HUES64 (cell line): Measurements from ENCODE around the gene SEMA3E.

Experiments used
- H3K27ac ChIP-seq: 2 replicates; pipeline ENCODE4 v1.7.0; 2013; ENCODE audit warnings: low read depth, low read length, inconsistent platforms
- H3K27me3 ChIP-seq: 2 replicates; pipeline ENCODE4 v1.6.1; 2013; ENCODE audit warnings: mild to moderate bottlenecking, low read length; ENCODE audit not compliant: insufficient read depth
- H3K36me3 ChIP-seq: 2 replicates; pipeline ENCODE4 v1.6.1; 2013; ENCODE audit warnings: mild to moderate bottlenecking, low read length; ENCODE audit not compliant: insufficient read depth
- H3K4me1 ChIP-seq: 2 replicates; pipeline ENCODE4 v1.6.1; 2013; ENCODE audit warnings: mild to moderate bottlenecking, low read length, moderate library complexity; ENCODE audit not compliant: insufficient read depth
- H3K4me3 ChIP-seq: 2 replicates; pipeline ENCODE4 v1.5.1; 2013; ENCODE audit warnings: mild to moderate bottlenecking, low read length, moderate library complexity
- H3K9ac ChIP-seq: 2 replicates; pipeline ENCODE4 v1.6.1; 2013; ENCODE audit warnings: mild to moderate bottlenecking, low read depth, low read length
- H3K9me3 ChIP-seq: 2 replicates; pipeline ENCODE4 v1.6.1; 2013; ENCODE audit warnings: low read depth, low read length; ENCODE audit not compliant: insufficient read depth
- WGBS: fragments of 150-250, 120-280 bp; methylation state at CpG from one replicate; pipeline ENCODE4 v1.1.7; 2013; ENCODE audit warnings: missing lambda C conversion rate; 5-methylcytosine and 5-hydroxymethylcytosine counted together

SEMA3E gene

GRCh38 chr7:83640731-83641537 lies 8.0 kb downstream of the SEMA3E start:
- Histone ChIP-seq H3K4me1 (peaks cover 25% of the 10 kb centered on the region), H3K9me3 (no peaks in the 10 kb centered on the region)
- 71% methylated on average over 1 of the region's 1 CpG for WGBS

GRCh38 chr7:83640240-83640639 lies 8.7 kb downstream of the SEMA3E start:
- H3K36me3 ChIP-seq: no peaks in the 10 kb centered on the region
- 75% methylated on average over 1 of the region's 1 CpG for WGBS
- no peak overlapping the region for H3K9ac ChIP-seq

More at GRCh38 chr7:83640731-83641537, 8.0 kb downstream of the SEMA3E start:
- H3K36me3 ChIP-seq: no peaks in the 10 kb centered on the region
- H3K27me3 ChIP-seq: no peaks in the 10 kb centered on the region
- no peak overlapping the region for H3K4me3 ChIP-seq
- H3K27ac ChIP-seq: no peak overlapping the region
- no peak overlapping the region for H3K9ac ChIP-seq

GRCh38 chr7:83633516-83633915 lies 15.4 kb downstream of the SEMA3E start:
- Histone ChIP-seq H3K27ac (no peak overlapping the region), H3K4me1 (peaks cover 5% of the 10 kb centered on the region), H3K9me3 (no peaks in the 10 kb centered on the region), H3K27me3 (no peaks in the 10 kb centered on the region), H3K9ac (no peak overlapping the region), H3K4me3 (no peak overlapping the region), H3K36me3 (no peaks in the 10 kb centered on the region)
- 88% methylated on average over 2 of the region's 2 CpGs for WGBS

More at GRCh38 chr7:83640240-83640639, 8.7 kb downstream of the SEMA3E start:
- H3K27ac ChIP-seq: no peak overlapping the region
- H3K9me3 ChIP-seq: no peaks in the 10 kb centered on the region
- peaks cover 18% of the 10 kb centered on the region for H3K4me1 ChIP-seq
- no peak overlapping the region for H3K4me3 ChIP-seq
- H3K27me3 ChIP-seq: no peaks in the 10 kb centered on the region

GRCh38 chr7:83629117-83629880 lies 19.6 kb downstream of the SEMA3E start:
- Histone ChIP-seq H3K4me1 (peaks cover 5% of the 10 kb centered on the region), H3K9me3 (no peaks in the 10 kb centered on the region), H3K9ac (peak overlapping the region; percentile 3; the same call in 1 of the 2 replicates), H3K27ac (no peak overlapping the region), H3K4me3 (no peak overlapping the region), H3K27me3 (no peaks in the 10 kb centered on the region), H3K36me3 (no peaks in the 10 kb centered on the region)
- 77% methylated on average over 12 of the region's 12 CpGs for WGBS

GRCh38 chr7:83617858-83618257 lies 31.1 kb downstream of the SEMA3E start:
- Histone ChIP-seq H3K27me3 (no peaks in the 10 kb centered on the region), H3K9ac (no peak overlapping the region), H3K4me1 (peaks cover 15% of the 10 kb centered on the region), H3K4me3 (no peak overlapping the region), H3K9me3 (no peaks in the 10 kb centered on the region), H3K36me3 (no peaks in the 10 kb centered on the region), H3K27ac (no peak overlapping the region)

- no peaks in the 10 kb centered on the region for H3K36me3 ChIP-seq
- H3K4me3 ChIP-seq: no peak overlapping the region
- H3K27me3 ChIP-seq: no peaks in the 10 kb centered on the region
- H3K9ac ChIP-seq: no peak overlapping the region
- no peak overlapping the region for H3K27ac ChIP-seq
- WGBS: 92% methylated on average over 3 of the region's 3 CpGs
- peaks cover 41% of the 10 kb centered on the region for H3K4me1 ChIP-seq
- H3K9me3 ChIP-seq: no peaks in the 10 kb centered on the region
Measured at GRCh38 chr7:83614112-83614511, 34.8 kb downstream of the SEMA3E start.

GRCh38 chr7:83613232-83613631 lies 35.7 kb downstream of the SEMA3E start:
- no peaks in the 10 kb centered on the region for H3K9me3 ChIP-seq

GRCh38 chr7:83611776-83612175 lies 37.2 kb downstream of the SEMA3E start:
- Histone ChIP-seq H3K4me3 (no peak overlapping the region), H3K9me3 (no peaks in the 10 kb centered on the region), H3K27ac (0 out of 2 replicates have a peak overlapping the region, but pooled peaks have one; percentile 3), H3K27me3 (no peaks in the 10 kb centered on the region), H3K36me3 (no peaks in the 10 kb centered on the region), H3K9ac (no peak overlapping the region), H3K4me1 (peaks cover 41% of the 10 kb centered on the region)
- 93% methylated on average over 1 of the region's 1 CpG for WGBS

More at GRCh38 chr7:83613232-83613631, 35.7 kb downstream of the SEMA3E start:
- peaks cover 41% of the 10 kb centered on the region for H3K4me1 ChIP-seq
- H3K9ac ChIP-seq: no peak overlapping the region
- no peak overlapping the region for H3K27ac ChIP-seq
- no peaks in the 10 kb centered on the region for H3K36me3 ChIP-seq
- no peaks in the 10 kb centered on the region for H3K27me3 ChIP-seq
- no peak overlapping the region for H3K4me3 ChIP-seq

- Histone ChIP-seq H3K4me1 (peaks cover 33% of the 10 kb centered on the region), H3K9ac (no peak overlapping the region), H3K27me3 (no peaks in the 10 kb centered on the region), H3K36me3 (no peaks in the 10 kb centered on the region), H3K4me3 (no peak overlapping the region), H3K9me3 (no peaks in the 10 kb centered on the region), H3K27ac (peak overlapping the region; percentile 16; the same call in 1 of the 2 replicates)
- WGBS: 41% methylated on average over 3 of the region's 4 CpGs
Measured at GRCh38 chr7:83610649-83611304, 38.2 kb downstream of the SEMA3E start.

- Histone ChIP-seq H3K9ac (no peak overlapping the region), H3K27me3 (no peaks in the 10 kb centered on the region), H3K4me1 (peaks cover 29% of the 10 kb centered on the region), H3K9me3 (no peaks in the 10 kb centered on the region), H3K27ac (no peak overlapping the region), H3K4me3 (no peak overlapping the region), H3K36me3 (no peaks in the 10 kb centered on the region)
- 93% methylated on average over 2 of the region's 3 CpGs for whole genome bisulfite sequencing
Measured at GRCh38 chr7:83608716-83609115, 40.2 kb downstream of the SEMA3E start.

GRCh38 chr7:83603649-83604048 lies 45.3 kb downstream of the SEMA3E start:
- Histone ChIP-seq H3K9me3 (no peaks in the 10 kb centered on the region), H3K4me1 (no peaks in the 10 kb centered on the region), H3K9ac (no peak overlapping the region), H3K27ac (no peak overlapping the region), H3K4me3 (no peak overlapping the region), H3K27me3 (no peaks in the 10 kb centered on the region), H3K36me3 (no peaks in the 10 kb centered on the region)
- no CpG with 5 or more reads among the region's 1 CpG for WGBS
